ENCODE measurements around the gene KLF15.

DNA sequence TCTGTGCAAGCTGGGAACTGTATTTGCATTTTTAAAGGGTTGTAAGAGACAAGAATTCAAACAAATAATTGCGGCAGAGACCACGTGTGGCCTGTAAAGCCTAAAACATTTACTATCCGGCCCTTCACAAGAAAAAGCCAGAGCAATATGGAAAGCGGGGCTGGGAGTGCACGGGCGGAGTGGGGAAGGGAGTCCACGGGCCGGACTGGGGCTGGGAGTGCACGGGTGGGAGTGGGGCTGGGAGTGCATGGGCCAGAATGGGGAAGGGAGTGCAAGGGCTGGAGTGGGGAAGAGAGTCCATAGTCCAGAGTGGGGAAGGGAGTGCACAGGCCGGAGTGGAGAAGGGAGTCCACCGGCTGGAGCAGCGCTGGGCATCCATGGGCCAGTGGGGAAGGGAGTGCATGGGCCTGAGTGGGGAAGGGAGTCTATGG lies 41.2 kb downstream of the KLF15 start:
- no peak for TF ChIP-seq EZH2 (IDR thresholded peaks at IDR 0.05; ENCODE audit: borderline replicate concordance, low read depth, low read length, poor library complexity, severe bottlenecking)
- TF ChIP-seq, protein P1, sequence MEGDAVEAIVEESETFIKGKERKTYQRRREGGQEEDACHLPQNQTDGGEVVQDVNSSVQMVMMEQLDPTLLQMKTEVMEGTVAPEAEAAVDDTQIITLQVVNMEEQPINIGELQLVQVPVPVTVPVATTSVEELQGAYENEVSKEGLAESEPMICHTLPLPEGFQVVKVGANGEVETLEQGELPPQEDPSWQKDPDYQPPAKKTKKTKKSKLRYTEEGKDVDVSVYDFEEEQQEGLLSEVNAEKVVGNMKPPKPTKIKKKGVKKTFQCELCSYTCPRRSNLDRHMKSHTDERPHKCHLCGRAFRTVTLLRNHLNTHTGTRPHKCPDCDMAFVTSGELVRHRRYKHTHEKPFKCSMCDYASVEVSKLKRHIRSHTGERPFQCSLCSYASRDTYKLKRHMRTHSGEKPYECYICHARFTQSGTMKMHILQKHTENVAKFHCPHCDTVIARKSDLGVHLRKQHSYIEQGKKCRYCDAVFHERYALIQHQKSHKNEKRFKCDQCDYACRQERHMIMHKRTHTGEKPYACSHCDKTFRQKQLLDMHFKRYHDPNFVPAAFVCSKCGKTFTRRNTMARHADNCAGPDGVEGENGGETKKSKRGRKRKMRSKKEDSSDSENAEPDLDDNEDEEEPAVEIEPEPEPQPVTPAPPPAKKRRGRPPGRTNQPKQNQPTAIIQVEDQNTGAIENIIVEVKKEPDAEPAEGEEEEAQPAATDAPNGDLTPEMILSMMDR (conservative IDR thresholded peaks at IDR 0.05; ENCODE audit: low read depth, low read length): no peak

All from A673 (cell line).